Midbrain (tissue), 1 donor: ENCODE data around the gene PPP1R14B.

Experiments used
- DNase-seq: peaks from one replicate; lab custom pipeline; 2025; lab: John Stamatoyannopoulos, UW

Gene PPP1R14B

DNA sequence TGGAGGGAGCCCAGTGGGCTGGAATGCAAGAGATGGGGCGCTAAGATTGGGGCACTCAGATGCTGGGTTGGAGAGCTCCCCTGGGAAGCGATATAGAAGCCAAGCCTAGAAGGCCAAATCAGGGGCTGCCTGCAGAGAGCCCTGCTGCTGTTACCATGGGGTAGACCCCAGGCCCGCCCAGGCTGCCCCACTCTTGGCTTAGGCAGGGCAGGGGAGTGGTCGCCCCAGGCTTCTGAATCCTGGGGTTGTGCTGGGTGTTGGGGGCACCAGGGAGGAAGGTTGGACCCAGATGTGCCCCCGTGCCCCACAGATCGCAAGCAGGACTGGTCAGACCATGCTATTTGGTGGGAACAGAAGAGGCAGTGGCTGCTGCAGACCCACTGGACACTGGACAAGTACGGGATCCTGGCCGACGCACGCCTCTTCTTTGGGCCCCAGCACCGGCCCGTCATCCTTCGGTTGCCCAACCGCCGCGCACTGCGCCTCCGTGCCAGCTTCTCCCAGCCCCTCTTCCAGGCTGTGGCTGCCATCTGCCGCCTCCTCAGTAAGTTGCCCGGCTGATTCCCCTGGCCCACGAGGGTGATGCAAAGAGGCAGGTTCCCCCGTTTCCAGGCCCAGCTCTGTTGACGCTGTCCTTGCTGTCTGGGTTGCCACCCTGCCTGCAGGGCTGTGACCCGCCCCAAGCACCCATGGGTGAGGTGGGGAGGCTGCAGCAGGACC is 36.3 kb downstream of the PPP1R14B start:
- no peak for DNase-seq

DNA sequence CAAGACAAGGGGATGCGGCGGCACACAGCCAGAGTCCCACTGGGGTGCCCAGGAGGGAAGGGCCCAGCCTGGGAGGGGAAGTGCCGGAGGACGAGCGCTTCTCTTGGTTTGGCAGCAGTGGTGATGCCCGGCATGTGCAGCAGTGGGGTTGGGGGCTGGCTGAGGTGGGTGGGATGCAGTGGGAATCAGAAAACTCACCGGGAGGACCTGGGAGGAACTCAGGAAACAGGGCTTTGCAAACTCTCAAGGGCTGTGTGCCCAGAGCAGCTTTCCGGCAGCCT is 37.2 kb downstream of the PPP1R14B start:
- no peak for DNase-seq

DNA sequence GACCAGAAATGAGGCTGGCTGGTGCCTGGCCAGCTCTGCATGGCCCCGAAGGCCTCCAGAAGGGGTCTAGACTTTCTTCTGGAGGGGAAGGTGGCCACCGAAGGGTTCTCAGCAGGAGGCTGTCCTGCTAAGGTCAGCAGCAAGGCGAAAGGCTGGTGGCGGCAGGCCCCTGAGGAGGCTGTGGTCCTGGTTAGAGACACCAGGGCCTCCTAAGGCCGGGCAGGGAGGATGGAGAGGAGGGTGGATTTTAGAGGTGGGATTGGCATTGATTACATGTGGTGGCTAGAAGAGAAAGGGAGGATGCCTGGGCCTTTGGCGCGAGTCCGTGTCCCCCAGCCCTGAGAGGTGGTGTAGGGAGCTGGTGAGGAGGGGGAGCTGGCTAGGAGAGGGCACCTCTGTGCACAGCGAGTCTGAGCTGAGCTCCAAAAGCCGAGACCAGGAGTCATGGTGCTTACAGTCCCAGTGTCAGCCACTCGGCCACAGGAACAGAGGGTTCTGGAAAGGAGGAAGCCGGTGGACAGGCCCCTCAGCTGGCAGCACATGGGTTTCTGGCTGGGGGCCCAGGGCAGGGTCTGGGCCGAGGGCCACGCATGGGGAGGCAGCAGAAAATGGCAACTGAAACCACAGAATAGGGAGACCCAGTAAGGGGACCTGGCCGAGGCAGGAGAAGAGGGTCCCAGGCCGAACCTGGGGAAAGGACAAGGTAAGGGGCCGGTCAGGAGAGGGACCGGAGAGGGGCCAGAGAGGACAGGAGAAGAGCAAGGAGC is 37.8 kb downstream of the PPP1R14B start:
- peak; percentile 29 for DNase-seq

DNA sequence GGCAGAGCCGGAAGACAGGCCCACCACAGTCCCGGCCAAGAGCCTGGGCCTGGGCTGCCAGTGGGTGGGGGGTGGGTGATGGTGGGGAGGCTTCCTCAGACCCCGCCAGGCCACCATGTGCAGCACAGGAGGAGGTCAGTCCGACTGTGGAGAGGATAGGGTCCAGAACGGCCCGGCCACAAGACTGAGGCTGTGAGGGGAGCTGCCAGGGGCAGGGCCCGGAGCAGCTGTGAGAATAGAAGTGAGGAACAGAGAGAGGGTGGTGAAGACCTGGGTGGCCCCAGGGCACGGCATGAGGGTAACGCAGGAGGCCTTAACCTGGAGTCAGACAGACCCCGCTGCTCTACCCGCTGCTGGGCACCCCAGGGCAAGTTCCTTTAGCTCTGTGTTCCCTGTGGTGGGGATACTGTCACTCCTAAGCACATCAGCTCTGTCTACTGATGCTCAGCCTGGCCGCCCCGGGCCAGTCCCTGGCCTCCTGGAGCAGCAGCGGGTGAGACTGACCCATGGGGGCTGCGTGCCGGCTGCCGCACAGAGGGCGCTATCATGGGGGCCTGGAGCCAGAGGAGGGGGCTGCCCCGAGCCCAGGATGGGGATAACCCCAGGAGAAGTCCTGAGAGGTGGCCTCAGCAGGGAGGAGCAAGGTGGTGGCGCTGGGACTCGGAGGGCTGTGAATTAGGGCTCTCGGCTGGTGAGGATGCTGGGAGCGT is 38.5 kb downstream of the PPP1R14B start:
- DNase-seq, result no peak

DNA sequence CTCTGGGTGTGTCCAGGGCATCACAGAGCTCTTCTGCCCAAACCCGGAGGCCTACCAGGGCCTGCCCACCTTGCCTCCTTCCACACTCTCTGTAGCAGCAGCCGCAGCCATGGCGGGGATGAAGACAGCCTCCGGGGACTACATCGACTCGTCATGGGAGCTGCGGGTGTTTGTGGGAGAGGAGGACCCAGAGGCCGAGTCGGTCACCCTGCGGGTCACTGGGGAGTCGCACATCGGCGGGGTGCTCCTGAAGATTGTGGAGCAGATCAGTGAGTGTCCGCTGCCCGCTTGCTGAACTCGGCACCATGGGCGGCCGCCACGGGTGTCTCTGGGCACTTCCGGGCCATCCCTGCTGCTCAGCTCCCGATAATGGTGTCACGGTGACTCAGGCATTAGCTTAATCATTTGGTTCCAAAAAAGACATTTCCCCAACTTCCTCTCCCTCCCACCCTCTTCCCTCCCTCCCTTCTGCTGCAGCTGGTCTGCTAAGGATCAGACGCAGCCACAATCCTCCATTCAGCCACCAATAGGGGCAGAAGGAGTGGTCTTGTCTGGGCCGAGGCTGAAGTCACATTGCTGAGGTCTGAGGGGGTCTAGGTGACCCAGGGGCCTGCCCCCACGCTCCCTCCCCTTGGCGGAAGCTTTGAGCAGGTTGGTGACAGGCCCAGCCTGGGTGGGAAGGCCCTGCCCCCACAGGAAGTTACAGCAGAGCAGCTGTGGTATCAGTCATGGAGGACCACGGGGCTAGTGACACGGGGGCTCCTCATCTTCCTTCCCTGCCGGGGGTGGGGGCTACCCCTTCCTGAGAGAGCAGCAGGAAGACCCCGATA is 39.3 kb downstream of the PPP1R14B start:
- DNase-seq, result no peak

DNA sequence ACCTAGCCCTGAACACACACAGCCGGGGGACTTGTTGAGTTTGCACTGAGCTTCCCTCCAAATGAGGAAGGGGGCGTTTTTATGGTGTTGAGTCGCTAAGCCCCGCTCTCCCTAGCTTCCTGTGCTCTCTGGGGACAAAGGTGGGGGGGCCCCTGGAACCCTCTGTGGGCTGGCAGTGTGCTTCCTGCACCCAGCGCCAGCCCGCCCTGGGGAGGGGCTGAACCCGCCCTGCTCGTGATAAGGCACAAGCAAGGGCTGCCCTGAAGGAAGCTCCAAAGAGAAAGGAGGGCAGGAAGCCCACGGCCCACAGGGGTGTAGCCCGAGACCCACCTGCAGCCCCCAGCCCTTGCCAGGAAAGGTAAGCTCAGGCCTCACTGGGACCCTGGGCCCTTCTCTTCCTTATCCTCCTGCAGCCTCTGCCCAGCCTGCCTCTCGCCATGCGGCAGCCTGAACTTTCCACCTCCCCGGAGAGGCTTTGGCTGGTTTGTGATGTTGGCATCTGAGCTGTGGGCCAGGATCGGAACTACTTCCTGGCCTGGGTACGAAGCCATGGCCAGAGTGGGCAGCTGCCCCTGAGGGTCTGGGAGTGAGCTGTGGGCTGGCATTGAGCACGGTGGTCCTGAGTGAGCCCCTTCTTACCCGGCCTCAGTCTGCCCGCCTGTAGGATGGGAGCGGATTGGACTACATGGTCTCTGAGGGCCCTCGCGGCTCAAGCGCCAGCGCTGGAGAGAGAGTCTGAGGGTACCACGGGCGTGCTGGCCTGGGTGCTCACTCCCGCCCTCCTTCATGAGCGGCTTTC is 40.1 kb downstream of the PPP1R14B start, which contains the start of gene FERMT3:
TSS of gene FERMT3 (plus strand) at position 265 of the 799 bp plus-strand sequence. CDS start 644 bp downstream, outside the sequence.
- no peak for DNase-seq

DNA sequence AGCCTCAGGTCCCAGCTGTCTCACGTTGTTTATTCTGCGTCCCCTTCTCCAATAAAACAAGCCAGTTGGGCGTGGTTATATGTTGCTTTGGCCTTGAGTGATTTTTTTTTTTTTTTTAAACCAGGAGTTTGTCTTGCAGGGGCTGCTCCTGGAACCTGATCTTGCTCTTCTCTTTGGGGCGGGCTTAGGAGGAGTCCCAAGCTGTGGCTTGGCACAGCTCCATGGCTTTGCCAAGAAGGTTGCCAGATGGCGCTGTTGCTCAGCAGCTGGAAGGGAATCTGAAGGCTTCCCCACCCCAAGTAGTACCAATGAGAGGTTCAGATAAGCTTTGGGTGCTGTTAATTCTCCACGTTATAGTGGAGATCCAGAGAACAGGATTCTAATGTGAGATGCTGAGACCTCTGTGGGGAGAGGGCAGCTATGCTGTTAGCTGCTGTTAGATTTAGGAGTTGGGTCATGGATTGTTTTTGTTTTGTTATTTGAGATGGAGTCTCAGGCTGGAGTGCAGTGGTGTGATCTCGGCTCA is 42.2 kb downstream of the PPP1R14B start:
- peak; percentile 88 for DNase-seq

DNA sequence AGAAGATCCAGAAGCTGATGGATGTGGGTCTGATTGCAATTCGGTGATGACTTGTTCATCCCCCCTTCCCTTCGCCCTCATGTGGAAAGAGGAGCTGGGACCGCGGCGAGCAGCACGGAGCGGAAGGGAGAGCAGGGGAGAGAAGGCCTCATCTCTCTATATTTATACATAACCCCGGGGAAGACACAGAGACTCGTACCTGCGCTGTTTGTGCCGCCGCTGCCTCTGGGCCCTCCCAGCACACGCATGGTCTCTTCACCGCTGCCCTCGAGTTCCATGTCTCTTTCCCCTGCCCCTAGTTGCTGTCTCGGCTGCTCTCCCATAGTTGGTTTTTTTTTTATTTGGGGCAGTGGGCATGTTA is 42.7 kb downstream of the PPP1R14B start:
- no peak for DNase-seq

DNA sequence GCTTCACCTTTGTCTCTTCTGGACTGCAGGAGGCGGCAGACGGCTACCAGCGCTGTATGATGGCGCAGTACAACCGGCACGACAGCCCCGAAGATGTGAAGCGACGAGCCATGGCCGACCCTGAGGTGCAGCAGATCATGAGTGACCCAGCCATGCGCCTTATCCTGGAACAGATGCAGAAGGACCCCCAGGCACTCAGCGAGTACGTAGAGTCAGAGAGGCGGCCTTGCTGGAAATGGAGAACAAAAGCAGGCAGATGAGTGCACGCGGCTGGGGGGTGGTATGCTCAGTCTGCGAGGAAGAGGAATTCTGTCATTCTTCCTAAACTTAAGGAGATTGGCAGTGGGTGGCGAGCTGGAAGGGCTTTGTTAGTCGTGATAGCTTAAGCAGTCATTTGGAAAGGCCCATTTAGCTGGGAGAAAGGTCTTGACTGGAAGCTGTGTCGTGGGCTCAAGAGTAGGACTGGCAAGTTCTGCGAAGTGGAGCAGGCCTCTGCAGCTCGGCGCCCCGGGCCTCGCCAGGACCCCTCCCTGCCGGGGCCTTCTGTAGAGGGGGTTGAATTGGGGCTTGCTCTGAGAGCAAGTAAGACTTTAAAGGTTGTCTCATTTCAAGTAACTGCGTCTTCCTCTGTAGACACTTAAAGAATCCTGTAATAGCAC is 43.2 kb downstream of the PPP1R14B start:
- no peak for DNase-seq

DNA sequence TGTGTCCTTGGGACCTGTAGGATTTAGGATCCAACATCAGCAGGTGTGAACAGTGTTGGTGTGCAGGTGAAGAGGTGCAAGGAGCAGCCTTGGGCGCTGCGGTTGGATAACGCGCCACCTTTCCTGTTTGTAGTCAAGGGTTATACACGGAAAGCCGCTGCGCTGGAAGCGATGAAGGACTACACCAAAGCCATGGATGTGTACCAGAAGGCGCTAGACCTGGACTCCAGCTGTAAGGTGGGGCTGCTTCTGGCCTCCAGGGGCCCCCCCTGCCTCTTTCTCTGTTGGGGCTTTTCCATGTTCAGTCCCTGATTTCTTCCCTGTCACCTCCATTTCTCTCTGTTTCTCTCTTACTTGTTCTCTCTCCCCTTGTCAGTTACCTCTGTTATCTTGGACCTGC is 43.8 kb downstream of the PPP1R14B start:
- no peak for DNase-seq

DNA sequence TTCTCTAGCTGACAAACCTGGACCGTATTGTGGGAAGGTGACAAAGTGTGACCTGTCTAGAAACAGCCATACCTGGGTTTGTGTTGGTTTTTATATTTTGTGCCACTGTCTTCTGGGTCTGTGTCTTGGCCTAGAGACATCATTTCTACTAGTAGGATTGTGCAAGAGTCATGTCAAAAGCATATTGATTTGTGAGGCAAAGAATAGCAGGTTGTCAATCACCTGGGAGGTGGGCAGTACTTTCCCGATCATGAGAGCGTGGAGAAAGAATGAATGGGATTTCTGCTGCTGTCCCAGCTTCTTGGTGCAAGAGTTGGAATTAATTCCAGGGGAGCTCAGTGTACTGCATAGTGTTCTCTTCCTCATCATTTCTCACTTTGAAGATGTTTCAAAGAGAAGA is 45.2 kb downstream of the PPP1R14B start:
- no peak for DNase-seq

DNA sequence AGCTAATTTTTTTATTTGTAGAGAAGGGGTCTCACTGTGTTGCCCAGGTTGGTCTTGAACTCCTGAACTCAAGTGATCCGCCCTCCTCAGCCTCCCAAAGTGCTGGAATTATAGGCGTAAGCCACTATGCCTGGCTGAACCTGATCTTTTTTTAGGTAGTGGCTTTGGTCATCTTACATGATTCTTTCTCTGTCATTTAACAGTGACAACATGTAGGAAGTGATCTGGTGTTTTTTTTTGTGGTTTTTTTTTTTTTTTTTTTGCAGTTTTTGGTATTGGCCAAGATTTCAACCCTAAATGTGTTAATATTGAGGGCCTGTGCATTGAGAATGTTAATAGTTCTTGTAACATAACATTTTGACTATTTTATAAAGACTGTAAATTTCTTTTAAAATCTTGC is 48.2 kb downstream of the PPP1R14B start:
- DNase-seq, result no peak

DNA sequence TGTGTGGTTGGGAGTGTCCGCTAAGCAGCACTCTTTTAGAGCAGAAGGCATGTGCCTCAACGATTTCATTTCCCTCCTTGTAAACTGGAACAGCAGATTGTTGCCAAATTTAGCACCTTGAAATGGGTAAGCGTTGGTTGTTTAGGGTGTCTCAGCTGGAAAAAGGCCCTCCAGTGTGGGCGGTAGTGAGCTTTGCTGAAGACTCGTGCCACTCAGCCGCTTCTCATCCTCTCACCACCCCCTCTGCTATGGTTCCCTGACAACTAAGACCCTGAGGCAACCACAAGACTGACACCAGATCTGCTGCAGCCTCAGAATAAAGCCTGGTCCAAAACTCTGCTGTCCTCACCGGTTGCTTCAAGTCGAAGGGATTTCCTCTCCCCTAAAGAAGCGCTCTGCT is 50.1 kb downstream of the PPP1R14B start:
- DNase-seq, result no peak
